ENCODE data around the gene ZNF22. TPM values are rescaled to one million over a fixed set of nuclear protein-coding genes. Genes with fewer than 3 reads are reported as not detected.

Gene ZNF22
- total and polyA plus RNA-seq, 2 of the 8 experiments (the other 6 are each of a cell fraction or from before 2014, with no cell fraction given): 18.2 to 45.2 TPM

GRCh38 chr10:44993226-44993921, 7.3 kb upstream of the ZNF22 start:
- Histone ChIP-seq H3K4me3 (ENCODE audit: extremely low read depth in 1 of 4, insufficient read depth in 2 of 4, low read depth in 3 of 4, low read length in 4 of 4) (no peak overlapping the region), H3K27me3 (replicated peaks in 1 of 4; ENCODE audit: control insufficient read depth in 3 of 4, extremely low read depth in 1 of 4, insufficient read depth in 3 of 4, low read length in 3 of 4) (peaks cover 0 to 3% (median 1%) of the 10 kb centered on the region in 4 experiments; a peak in 4 of 7 replicates), H3K4me1 (replicated peaks in 1 of 4; ENCODE audit: control insufficient read depth in 3 of 4, insufficient read depth in 4 of 4, low read length in 3 of 4) (peaks cover 2 to 36% (median 22%) of the 10 kb centered on the region in 4 experiments; a peak in 6 of 7 replicates), H3K4me2 (ENCODE audit: insufficient read depth in 1 of 2, low read depth in 2 of 2, low read length in 2 of 2) (no peak overlapping the region), H4K5ac (ENCODE audit: insufficient read length, low read depth, low read length) (no peak overlapping the region), H3K4ac (replicated peaks; ENCODE audit: insufficient read length, low read depth, low read length) (no peak overlapping the region), H3K27ac (ENCODE audit: low read depth, low read length) (no peak overlapping the region), H3K79me2 (ENCODE audit: control insufficient read depth in 1 of 2, insufficient read depth in 2 of 2, low read length in 2 of 2) (no peaks in the 10 kb centered on the region), H3K9me3 (ENCODE audit: insufficient read depth in 2 of 2, low read depth in 1 of 2, low read length in 1 of 2) (no peaks in the 10 kb centered on the region), H2BK20ac (ENCODE audit: low read length) (no peak overlapping the region), H2BK15ac (ENCODE audit: low read length) (no peak overlapping the region), H3K56ac (replicated peaks; ENCODE audit: insufficient read length, low read depth, low read length) (no peak overlapping the region), H3K23me2 (ENCODE audit: low read depth, low read length) (no peaks in the 10 kb centered on the region), H3K36me3 (ENCODE audit: control insufficient read depth in 2 of 4, insufficient read depth in 4 of 4, low read length in 3 of 4) (peaks cover 0 to 3% (median 1%) of the 10 kb centered on the region in 4 experiments; a peak in 1 of 8 replicates), H2AK5ac (ENCODE audit: low read depth, low read length) (no peak overlapping the region; the same call in 1 of the 2 replicates), H2AFZ (ENCODE audit: low read length) (no peak overlapping the region), H4K91ac (replicated peaks; ENCODE audit: insufficient read length, low read length) (no peak overlapping the region), H4K20me1 (replicated peaks in 1 of 2; ENCODE audit: control insufficient read depth in 1 of 2, insufficient read depth in 2 of 2, low read length in 2 of 2) (no peaks in the 10 kb centered on the region), H2BK5ac (ENCODE audit: low read depth, low read length) (no peak overlapping the region), H3K23ac (ENCODE audit: insufficient read length) (no peak overlapping the region), H3K79me1 (ENCODE audit: low read depth, low read length) (no peaks in the 10 kb centered on the region), H2BK120ac (replicated peaks; ENCODE audit: low read depth, low read length) (no peak overlapping the region), H3K9ac (replicated peaks in 1 of 4; ENCODE audit: extremely low read depth in 1 of 4, low read depth in 3 of 4, low read length in 3 of 4) (no peak overlapping the region), H4K8ac (ENCODE audit: extremely low read depth, insufficient read depth, low read length) (no peak overlapping the region), H3K14ac (ENCODE audit: insufficient read length) (no peak overlapping the region), H2BK12ac (ENCODE audit: low read depth, low read length) (0 out of 2 replicates have a peak overlapping the region, but pooled peaks have one; percentile 53), H3K18ac (ENCODE audit: extremely low read depth, low read length) (no peak overlapping the region)
- DNase-seq (ENCODE audit: low read depth in 1 of 2, low spot score in 2 of 2) (no peak), FAIRE-seq (no peak)
- 94% methylated on average over 14 of the region's 14 CpGs; no CpG with 5 or more reads in 1 of the 2 experiments for WGBS, 2 experiments (ENCODE audit: extremely low coverage in 1 of 2, insufficient coverage in 1 of 2, insufficient read length in 1 of 2, insufficient replicate concordance in 2 of 2, low coverage in 1 of 2, low lambda C conversion rate in 2 of 2, missing lambda C conversion rate in 1 of 2)
- ChIA-PET CTCF (ENCODE audit: partially characterized antibody) (interaction anchor here (0.9 to 12.1 kb wide), 8 partner anchors 10 to 94 kb away, joined by 3 to 117 read pairs (median 4); partner anchors contain the start of gene DEPP1), POLR2A (ENCODE audit: partially characterized antibody) (interaction anchor here (0.6 to 1.1 kb wide), 3 partner anchors 11 to 60 kb away, joined by 3 to 4 read pairs (median 3); no protein-coding TSS in a partner anchor)
- TF ChIP-seq JUN (IDR thresholded peaks at IDR 0.05; ENCODE audit: low read depth, low read length) (no peak), TBP (IDR thresholded peaks at IDR 0.05; ENCODE audit: low read depth, low read length) (no peak), CEBPB (IDR thresholded peaks at IDR 0.05; ENCODE audit: low read depth, low read length) (no peak), E2F6 (IDR thresholded peaks at IDR 0.05) (no peak), MAFK (IDR thresholded peaks at IDR 0.05; ENCODE audit: low read depth, low read length) (no peak), SP4 (IDR thresholded peaks at IDR 0.05; ENCODE audit: low read length) (no peak), USF2 (IDR thresholded peaks at IDR 0.05; ENCODE audit: low read length) (no peak)
